HEK293 (cell line): ENCODE measurements around the gene ITGB8.

Experiments
- REPIN1 ChIP-seq: fragments of 450-650 bp; formaldehyde crosslinking; IDR thresholded peaks from 2 replicates; pipeline ENCODE4 v1.5.1; 2017; ENCODE audit warnings: missing biosample characterization, missing genetic modification characterization, low read depth
- YY2 ChIP-seq: fragments of 450-650 bp; formaldehyde crosslinking; IDR thresholded peaks from 2 replicates; pipeline ENCODE4 v1.5.1; 2016; ENCODE audit warnings: missing biosample characterization, missing genetic modification characterization
- ZNF266 ChIP-seq: fragments of 450-650 bp; formaldehyde crosslinking; IDR thresholded peaks from 2 replicates; pipeline ENCODE4 v1.5.1; 2016; ENCODE audit warnings: missing biosample characterization, missing genetic modification characterization, low read depth
- ZNF302 ChIP-seq: fragments of 450-650 bp; formaldehyde crosslinking; IDR thresholded peaks from 2 replicates; pipeline ENCODE4 v1.5.1; 2016; ENCODE audit warnings: missing biosample characterization, missing genetic modification characterization, low read depth
- ZNF580 ChIP-seq: fragments of 450-650 bp; formaldehyde crosslinking; IDR thresholded peaks from 2 replicates; pipeline ENCODE4 v1.5.1; 2016; ENCODE audit warnings: missing biosample characterization, missing genetic modification characterization
- ZNF664 ChIP-seq: fragments of 450-650 bp; formaldehyde crosslinking; IDR thresholded peaks from 2 replicates; pipeline ENCODE4 v1.5.1; 2016; ENCODE audit warnings: missing biosample characterization, missing genetic modification characterization
- TF ChIP-seq, protein P1 (sequence below): fragments of 450-650 bp; formaldehyde crosslinking; IDR thresholded peaks from 2 replicates; pipeline ENCODE4 v1.5.1; 2016; ENCODE audit warnings: missing biosample characterization, missing genetic modification characterization
- TF ChIP-seq, protein P2 (sequence below): fragments of 450-650 bp; formaldehyde crosslinking; IDR thresholded peaks from 2 replicates; pipeline ENCODE4 v1.5.1; 2016; ENCODE audit warnings: missing biosample characterization, missing genetic modification characterization

GRCh38 chr7:20331910-20332813, 1.5 kb downstream of the ITGB8 start:
- TF ChIP-seq, protein P1, sequence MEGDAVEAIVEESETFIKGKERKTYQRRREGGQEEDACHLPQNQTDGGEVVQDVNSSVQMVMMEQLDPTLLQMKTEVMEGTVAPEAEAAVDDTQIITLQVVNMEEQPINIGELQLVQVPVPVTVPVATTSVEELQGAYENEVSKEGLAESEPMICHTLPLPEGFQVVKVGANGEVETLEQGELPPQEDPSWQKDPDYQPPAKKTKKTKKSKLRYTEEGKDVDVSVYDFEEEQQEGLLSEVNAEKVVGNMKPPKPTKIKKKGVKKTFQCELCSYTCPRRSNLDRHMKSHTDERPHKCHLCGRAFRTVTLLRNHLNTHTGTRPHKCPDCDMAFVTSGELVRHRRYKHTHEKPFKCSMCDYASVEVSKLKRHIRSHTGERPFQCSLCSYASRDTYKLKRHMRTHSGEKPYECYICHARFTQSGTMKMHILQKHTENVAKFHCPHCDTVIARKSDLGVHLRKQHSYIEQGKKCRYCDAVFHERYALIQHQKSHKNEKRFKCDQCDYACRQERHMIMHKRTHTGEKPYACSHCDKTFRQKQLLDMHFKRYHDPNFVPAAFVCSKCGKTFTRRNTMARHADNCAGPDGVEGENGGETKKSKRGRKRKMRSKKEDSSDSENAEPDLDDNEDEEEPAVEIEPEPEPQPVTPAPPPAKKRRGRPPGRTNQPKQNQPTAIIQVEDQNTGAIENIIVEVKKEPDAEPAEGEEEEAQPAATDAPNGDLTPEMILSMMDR: no peak
- TF ChIP-seq, protein P2, sequence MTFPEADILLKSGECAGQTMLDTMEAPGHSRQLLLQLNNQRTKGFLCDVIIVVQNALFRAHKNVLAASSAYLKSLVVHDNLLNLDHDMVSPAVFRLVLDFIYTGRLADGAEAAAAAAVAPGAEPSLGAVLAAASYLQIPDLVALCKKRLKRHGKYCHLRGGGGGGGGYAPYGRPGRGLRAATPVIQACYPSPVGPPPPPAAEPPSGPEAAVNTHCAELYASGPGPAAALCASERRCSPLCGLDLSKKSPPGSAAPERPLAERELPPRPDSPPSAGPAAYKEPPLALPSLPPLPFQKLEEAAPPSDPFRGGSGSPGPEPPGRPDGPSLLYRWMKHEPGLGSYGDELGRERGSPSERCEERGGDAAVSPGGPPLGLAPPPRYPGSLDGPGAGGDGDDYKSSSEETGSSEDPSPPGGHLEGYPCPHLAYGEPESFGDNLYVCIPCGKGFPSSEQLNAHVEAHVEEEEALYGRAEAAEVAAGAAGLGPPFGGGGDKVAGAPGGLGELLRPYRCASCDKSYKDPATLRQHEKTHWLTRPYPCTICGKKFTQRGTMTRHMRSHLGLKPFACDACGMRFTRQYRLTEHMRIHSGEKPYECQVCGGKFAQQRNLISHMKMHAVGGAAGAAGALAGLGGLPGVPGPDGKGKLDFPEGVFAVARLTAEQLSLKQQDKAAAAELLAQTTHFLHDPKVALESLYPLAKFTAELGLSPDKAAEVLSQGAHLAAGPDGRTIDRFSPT (tag by site-specific recombination): no peak
- TF ChIP-seq ZNF664 (tag by site-specific recombination): no peak
- no peak for TF ChIP-seq ZNF580 (tag by site-specific recombination)
- TF ChIP-seq YY2 (tag by site-specific recombination): no peak
- no peak for TF ChIP-seq ZNF302 (tag by site-specific recombination)
- no peak for TF ChIP-seq ZNF266 (tag by site-specific recombination)
- TF ChIP-seq REPIN1 (tag by site-specific recombination): no peak
